NOMO-1 treated with DMSO at 0.1 percent for 48 hours (cell line): Measurements from ENCODE around the gene CCDC87.
"Not testable (repeated sequence)": the region's sequence is repeated elsewhere in the genome, so short reads cannot be mapped to it uniquely, and the experiment has no call there.

Experiments
- DNase-seq: peaks from one replicate; lab custom pipeline; 2025; ENCODE audit not compliant: unreplicated experiment; lab: John Stamatoyannopoulos, UW

CCDC87 gene

DNA sequence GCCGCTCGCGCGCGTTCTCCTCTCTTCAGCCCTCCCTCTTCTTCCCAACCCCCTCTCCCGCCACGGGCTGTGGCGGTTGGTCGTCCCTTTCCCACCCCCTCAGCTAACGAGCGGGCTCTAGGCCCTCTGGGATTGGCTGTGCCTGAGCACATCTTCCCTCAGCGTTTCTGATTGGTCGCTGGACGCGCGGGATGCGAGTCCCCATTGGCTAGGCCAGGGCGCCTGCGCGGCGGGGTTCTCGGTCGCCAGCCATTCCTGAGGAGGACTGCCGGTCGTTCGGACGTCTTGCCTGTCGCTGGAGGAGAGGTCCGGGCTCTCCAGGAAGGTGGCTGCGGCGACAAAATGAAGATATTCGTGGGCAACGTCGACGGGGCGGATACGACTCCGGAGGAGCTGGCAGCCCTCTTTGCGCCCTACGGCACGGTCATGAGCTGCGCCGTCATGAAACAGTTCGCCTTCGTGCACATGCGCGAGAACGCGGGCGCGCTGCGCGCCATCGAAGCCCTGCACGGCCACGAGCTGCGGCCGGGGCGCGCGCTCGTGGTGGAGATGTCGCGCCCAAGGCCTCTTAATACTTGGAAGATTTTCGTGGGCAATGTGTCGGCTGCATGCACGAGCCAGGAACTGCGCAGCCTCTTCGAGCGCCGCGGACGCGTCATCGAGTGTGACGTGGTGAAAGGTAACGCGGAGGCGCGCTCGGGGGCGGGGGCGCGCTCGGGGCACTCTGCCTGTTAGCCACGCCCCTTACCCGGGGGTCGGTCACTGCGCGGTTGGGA is 23.7 kb upstream of the CCDC87 start, which contains the start of gene RBM14:
TSS of gene RBM14 (plus strand) at position 252 of the 776 bp plus-strand sequence. CDS start at position 343, 91 bp downstream.
- peak; percentile 98 for DNase-seq

DNA sequence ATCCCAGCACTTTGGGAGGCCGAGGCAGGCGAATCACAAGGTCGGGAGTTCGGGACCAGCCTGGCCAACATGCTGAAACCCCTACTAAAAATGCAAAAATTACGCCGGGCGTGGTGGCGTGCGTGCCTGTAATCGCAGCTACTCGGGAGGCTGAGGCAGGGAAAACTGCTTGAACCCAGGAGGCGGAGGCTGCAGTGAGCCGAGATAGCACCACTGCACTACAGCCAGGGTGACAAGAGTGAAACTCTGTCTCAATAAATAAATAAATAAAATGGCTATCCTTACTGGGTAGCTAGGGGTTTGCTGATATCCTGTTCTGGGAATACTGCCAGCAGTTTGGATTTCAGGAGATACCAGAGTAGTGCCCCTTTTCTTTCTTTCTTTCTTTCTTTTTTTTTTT is 21.2 kb upstream of the CCDC87 start:
- no peak for DNase-seq

DNA sequence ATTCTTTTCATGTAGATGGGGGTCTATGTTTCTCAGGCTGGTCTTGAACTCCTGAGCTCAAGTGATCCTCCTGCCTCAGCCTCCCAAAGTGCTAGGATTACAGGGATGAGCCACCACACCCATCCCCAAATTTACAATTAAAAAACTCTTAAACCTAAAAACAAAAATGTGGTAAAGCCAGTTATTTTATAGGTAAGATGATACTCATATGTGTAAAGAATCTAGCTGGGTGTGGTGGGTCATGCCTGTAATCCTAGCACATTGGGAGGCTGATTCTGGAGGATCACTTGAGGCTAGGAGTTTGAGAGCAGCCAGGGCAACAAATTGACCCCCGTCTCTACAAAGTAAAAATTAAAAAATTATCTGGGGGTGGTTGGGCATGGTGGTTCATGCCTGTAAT is 19.6 kb upstream of the CCDC87 start:
- DNase-seq: no peak

DNA sequence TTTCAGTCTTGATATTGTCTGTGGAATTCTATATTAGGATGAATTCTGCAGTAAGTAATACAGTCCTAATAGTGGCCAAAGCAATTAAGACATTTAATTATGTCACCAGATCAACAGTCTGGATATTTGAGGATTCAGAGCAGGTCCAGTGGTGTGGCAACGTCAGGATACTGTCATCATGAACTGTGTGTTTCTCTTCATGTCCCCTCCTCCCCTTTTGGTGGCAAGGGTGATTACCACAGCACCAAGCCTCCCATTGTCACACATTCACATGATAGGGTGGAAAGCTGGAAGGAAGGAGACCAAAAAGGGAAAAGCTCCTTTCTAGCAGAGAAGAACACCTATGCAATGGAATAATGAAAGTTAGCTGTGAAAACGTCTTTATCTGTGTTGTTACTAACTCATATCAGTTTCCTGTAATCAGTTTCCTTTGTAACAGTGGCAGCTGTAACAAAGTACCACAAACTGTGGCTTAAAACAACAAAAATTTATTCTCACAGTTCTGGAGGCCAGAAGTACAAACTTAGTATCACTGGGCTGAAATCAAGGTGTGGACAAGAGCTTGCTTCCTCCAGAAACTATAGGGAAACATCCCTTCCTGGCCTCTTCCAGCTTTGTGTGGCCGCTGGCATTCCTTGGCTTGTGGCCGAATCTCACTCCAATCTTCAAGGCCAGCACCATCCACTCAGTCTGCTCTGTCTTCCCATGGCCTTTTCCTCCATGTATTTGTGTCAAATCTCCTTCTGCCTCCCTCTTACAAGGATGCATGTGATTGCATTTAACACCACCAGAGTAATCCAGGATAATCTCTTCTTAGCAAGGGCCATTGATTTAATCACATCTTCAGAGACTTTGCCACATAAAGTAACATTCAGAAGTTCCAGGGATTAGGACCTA is 17.1 kb upstream of the CCDC87 start:
- DNase-seq: no peak

DNA sequence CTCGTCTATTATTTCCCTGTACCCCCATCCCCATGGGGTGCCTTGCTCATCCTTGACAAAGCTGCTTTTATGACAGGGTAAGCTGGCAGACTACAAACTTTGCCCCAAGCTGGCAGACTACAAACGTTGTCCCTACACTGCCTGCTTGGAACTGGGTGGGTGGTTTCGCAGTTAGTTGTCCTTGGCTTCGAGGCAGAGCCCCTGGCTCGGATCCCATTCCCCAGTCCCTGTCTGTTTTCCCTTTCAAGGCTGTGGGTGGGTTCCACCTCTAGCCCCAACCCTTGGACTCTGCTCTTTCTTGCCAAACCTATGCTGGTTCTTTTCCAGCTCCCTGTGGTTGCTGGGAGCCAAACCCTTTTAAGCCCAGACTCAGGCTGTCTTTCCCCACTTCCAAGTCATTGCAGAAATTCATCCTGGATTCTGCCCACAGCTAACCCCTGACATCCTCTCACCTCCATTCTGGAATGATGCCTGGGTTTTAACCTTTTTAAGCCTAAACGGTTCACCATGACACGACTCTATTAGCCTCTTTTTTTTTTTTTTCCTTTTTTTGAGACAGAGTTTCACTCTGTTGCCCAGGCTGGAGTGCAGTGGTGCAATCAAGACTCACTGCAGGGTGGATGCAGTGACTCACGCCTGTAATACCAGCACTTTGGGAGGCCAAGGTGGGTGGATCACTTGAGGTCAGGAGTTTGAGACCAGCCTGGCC is 14.4 kb upstream of the CCDC87 start:
- DNase-seq: peak; percentile 16

DNA sequence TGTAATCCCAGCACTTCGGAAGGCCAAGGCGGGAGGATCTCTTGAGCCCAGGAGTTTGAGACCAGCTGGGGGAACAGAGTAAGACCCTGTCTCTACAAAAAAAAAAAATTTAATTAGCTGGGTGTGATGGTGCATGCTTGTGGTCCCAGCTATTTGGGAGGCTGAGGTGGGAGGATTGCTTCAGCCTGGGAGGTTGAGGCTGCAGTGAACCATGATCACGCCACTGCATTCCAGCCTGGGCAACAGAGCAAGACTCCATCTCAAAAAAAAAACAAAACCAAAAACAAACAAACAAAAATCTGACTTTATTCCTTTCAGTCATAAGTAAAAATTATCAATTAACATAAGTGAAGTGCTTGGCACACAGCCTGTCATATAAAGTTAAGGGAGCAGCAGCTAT is 13.7 kb upstream of the CCDC87 start:
- not testable (repeated sequence) for DNase-seq

DNA sequence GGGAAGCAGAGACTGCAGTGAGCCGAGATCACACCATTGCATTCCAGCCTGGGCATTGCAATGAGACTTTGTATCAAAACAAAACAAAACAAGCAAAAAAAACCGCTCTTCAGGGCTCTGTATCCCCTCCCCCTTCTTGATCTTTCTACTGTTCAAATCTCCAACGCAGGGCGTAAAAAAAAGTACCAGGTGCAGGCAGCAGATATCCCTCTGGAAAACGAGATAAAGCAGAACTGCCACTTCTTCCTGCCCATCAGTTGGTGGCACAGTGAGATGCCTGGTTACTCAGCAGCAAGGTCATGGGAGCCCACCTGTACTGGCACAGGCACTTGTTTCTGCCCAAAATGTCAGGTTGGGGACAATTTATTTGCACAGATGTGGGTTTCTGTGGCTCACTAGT is 11.3 kb upstream of the CCDC87 start:
- no peak for DNase-seq

DNA sequence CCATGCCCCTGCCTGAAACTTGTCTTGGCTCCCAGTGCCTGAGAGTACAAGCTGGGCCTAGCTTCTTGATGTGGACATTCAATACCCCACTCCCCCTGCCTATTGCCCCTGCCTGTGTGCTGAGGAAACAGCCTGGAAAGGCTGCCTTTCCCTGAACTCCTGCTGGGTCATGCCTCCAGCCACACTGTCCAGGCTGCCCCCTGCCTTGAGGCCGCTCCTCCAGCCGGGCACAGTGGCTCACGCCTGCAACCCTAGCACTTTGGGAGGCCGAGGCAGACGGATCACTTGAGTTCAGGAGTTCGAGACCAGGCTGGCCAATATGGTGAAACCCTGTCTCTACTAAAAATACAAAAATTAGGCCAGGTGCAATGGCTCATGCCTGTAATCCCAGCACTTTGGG is 10.2 kb upstream of the CCDC87 start:
- DNase-seq: no peak

DNA sequence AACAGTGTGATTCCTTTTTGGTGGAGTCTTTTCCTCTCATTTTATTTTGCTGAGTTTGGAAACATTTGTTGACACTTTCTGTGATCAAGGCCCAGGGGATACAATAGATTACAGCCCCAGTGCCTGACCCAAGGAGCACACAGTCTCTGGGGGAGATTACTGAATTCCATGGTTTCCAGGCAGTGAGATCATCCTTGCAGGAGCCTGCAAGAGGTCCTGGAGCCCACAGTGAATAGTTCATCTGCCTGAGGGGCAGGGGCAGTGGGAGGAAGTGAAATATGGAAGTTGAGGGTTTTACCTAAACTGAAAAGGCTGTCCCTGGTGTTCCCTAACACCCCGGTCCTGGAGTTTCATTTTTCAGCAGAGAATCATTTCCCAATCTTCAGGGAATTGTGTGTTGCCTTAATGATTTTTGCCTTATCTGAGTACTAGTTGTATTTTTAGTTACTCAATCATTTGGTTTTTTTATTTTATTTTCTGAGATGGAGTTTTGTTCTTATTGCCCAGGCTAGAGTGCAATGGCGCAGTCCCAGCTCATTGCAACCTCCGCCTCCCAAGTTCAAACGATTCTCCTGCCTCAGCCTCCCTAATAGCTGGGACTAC is 7.9 kb upstream of the CCDC87 start:
- peak; percentile 34 for DNase-seq

DNA sequence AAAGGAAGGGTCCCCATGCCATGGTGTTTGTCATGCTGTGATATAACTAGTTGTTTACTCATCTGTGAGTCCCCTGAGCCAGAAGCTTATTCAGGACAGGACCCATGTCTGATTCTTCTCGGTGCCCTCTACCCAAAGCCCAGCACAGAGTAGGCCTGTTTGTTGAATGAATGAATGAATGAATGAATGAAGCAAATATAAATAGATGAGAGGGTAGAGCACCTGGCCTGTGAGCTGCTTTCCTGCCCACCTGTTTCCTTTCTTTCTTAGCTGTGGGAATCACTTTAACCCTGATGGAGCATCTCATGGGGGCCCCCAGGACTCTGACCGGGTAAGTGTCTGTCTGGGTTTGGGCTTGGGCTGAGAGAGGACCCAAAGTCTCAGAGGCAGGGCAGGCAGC is 7.4 kb upstream of the CCDC87 start:
- DNase-seq: no peak

DNA sequence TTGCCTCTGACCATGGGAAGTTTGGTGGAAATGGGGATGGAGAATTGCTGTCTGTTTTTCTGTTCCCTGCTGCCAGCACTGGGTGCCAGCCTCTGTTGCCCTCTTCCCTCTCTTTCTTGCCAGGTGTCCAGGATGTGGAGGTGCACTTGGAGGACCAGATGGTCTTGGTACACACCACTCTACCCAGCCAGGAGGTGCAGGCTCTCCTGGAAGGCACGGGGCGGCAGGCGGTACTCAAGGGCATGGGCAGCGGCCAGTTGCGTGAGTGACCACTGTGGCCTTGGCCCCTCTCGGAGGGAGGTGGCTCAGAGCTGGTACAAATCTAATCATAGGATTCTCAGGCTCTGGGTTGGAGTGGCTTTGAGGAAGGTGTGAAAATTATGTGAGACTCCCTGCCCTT is 6.1 kb upstream of the CCDC87 start:
- DNase-seq: no peak

DNA sequence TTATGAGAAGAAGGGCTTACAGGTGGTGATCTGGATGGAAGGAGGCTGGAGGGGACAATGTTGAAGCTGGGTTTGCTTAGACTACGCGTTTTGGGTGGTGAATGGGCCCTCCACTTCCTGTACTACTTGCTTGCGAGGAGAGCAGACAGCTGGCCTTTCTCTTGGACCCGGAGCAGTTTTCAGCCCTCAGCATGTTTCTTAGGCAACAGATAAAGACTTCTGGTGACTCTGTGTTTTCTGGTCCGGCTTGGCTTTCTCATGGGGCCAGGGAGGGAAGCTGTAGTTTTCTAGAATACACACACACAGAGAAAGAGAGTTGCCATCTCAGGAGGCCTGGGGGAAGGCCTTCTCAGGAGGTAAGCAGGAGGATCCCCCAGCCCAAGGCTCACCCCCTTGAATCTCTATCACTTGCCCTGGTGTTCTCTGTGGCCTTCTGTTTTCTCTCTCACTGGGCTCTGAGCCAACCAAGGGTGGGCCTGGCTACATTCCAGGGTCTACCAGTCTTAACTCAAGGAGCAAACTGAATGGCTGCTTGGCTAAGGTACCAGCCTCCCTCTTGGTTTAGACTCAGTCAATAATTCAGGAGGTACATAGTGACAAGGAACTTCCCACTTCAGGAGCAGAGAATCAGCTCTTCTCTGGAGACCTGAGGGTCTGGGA is 2.5 kb upstream of the CCDC87 start:
- DNase-seq: peak; percentile 83

DNA sequence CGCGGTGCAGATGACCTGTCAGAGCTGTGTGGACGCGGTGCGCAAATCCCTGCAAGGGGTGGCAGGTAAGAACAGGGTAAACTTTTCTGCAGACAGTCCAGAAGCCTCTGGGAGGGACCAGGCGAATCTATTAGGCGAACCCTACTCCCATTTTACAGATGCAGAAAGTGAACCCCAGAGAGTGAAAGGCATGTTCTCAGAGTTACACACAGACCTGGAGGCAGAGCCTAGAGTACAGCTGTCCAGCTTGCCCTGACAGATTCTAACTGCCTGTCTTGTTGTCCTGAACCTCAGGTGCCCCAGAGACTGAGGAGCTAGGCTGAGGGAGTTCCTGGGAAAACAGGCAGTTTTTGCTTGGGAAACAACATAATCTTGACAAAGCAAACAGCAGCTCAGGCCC is 787 bp upstream of the CCDC87 start:
- no peak for DNase-seq

DNA sequence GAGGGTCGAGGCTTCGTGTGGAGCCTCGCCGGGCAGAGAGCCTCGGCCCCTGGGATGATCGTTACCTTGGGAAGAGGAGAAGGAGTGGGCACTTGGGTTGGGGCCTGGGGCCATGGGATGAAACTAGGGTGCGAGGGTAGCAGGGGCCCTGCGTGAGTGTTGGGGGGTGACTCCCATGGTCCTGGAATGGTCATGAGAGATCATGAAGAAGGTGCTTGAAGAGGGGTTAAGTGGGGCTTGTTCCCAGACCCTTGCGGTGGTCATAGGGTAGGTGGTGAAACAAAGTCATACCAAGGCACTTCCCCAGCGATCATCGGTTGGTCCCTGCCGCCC is 406 bp upstream of the CCDC87 start:
- peak; percentile 10 for DNase-seq

DNA sequence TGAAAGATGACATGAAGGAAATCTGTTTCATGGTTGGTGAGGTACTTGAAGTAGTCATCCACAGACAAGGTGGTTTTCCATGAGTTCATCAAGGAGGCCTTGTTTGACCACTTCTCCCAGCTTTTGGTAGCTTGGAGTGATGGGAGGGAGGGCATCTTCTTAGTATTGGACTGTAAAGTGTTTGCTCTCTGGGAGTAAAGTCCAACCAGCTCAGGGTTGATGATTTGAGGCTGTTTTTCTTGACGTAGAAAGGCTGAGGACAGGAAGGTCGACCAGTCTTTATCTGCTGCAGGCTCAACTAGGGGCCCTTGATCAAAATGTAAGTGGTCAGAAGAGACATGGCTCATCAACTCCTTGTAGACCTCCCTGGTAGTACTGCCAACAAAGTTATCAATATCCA is 1.7 kb downstream of the CCDC87 start:
- no peak for DNase-seq

DNA sequence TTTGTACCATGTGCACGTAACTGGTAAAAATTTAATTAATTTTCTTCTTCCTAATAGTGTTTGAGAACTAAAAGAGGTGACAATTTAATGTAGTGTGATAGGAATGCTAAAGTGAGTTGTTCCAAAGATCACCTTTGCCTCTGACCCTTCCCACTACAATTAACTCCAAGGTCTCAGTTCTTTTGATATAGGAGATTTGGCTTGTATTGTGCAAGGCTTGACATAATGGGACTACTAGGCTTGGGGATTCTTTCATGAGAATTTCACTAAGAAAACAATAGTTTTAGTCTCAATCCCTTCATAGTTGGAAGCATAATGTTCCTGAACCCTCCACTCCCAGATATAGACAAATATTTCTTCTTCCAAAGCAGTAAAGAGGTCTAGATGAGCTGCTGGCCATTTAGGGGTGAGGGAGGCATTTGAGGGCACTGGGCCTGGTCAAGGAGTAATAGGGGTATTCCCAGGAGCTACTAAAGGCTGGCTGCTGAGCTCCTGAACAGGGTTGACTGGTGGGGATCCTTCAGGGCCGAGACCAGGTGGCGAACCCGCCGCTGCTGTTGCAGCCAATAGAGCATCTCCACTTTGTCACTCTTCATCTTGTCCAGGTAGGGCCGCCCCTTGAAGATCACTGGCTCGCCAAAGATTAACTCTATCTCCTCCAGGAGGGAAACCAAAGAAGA is 2.7 kb downstream of the CCDC87 start:
- no peak for DNase-seq

DNA sequence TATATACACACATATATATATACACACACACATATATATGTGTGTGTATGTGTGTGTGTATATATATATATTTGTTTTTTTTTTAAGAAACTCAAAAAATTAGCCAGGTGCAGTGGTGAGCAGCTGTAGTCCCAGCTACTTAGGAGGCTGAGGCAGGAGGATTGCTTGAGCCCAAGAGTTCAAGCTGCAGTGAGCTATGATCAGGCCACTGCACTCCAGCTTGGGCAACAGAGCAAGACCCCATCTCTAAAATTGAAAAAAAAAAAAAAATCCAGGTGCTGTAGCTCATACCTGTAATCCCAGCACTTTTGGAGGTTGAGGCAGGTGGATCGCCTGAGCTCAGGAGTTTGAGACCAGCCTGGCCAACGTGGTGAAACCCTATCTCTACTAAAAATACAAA is 3.5 kb downstream of the CCDC87 start:
- DNase-seq: not testable (repeated sequence)

DNA sequence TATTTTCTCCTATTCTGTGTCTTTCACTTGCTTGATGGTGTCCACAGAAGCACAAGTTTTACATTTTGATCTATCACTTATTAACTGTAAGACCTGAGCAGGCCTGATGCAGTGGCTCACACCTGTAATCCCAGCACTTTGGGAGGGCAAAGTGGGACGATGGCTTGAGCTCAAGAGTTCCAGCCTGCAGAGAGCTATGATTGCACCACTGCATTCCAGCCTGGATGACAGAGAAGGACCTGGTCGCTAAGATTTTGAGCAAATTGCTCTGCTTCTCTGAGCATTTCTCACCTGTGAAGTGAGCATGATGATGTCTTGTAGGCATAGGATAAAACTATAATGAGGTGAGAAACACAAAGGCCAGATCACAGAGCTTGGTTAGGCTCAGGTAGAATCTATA is 6.7 kb downstream of the CCDC87 start:
- DNase-seq: no peak

DNA sequence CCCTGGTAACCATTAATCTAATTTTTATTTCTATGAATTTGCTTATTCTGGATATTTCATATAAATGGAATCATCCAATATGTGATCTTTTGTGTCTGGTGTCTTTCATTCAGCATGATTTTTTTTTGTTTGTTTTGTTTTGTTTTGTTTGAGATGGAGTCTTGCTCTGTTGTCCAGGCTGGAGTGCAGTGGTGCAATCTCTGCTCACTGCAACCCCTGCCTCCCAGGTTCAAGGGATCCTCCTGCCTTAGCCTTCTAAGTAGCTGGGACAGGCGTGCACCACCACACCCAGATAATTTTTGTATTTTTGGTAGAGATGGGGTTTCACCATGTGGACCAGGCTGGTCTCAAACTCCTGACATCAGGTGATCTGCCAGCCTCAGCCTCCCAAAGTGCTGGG is 7.4 kb downstream of the CCDC87 start:
- not testable (repeated sequence) for DNase-seq

DNA sequence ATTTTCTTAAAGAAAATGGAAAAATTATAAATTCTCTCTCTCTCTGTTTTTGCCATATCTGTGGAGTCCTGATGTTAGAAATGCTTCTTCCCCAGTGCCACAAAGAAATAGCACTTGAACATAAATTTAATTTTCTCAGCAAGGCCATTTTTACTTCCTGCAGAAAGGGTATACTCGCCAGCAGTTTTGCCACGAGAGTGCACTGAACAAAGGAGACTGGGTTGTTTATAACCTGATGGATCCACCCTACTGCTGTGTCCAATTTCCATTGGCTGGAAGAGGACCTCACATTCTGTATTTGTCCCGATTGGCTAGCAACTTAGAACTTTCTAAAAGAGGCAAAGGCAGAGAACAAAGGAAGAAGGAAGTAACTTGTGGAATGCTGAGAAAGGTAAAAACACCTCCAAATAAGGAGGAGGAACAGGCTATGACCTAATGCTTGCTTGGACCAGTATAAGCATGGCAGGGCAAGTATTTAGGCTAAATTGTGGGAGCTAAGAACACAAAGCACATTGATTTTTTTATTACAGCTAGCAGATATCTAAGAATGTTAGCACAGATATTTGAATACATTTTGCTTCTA is 10.2 kb downstream of the CCDC87 start:
- not testable (repeated sequence) for DNase-seq
